ENCODE measurements around the gene DMRTB1. TPM values are rescaled to one million over a fixed set of nuclear protein-coding genes. Genes with fewer than 3 reads are reported as not detected.

The DMRTB1 gene
- total RNA-seq, 1 experiment from 2014 or later, result not detected

DNA sequence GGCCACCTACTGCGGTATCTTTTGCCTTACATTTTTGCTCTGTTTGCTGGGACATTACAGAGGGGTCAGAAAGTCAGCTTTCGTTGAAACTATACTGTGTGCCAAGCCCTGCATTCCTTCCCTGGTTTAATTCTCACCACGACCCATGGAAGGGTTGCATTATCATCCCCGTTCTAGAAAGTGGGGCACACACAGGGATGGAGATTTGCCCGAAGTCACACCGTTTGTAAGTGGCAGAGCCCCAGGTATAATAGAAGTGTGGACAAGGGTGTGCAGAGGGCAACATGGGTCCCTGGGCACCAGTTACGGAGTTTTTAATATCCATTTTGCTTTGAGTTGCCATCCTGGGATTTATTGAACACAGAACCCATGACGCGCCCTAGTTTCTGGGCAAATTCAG is 11.8 kb downstream of the DMRTB1 start:
- TF ChIP-seq, protein P1, sequence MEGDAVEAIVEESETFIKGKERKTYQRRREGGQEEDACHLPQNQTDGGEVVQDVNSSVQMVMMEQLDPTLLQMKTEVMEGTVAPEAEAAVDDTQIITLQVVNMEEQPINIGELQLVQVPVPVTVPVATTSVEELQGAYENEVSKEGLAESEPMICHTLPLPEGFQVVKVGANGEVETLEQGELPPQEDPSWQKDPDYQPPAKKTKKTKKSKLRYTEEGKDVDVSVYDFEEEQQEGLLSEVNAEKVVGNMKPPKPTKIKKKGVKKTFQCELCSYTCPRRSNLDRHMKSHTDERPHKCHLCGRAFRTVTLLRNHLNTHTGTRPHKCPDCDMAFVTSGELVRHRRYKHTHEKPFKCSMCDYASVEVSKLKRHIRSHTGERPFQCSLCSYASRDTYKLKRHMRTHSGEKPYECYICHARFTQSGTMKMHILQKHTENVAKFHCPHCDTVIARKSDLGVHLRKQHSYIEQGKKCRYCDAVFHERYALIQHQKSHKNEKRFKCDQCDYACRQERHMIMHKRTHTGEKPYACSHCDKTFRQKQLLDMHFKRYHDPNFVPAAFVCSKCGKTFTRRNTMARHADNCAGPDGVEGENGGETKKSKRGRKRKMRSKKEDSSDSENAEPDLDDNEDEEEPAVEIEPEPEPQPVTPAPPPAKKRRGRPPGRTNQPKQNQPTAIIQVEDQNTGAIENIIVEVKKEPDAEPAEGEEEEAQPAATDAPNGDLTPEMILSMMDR (IDR thresholded peaks at IDR 0.05; ENCODE audit: unreplicated experiment), result no peak
- intact Hi-C loops (cut with micrococcal nuclease; ENCODE audit: unreplicated experiment), result no loop called here
- Mint-ChIP-seq H3K27ac (ENCODE audit: unreplicated experiment) (no peak overlapping the region), H3K4me1 (ENCODE audit: low read depth, unreplicated experiment) (no peaks in the 10 kb centered on the region), H3K4me3 (ENCODE audit: low read depth, unreplicated experiment) (no peak overlapping the region), H3K36me3 (ENCODE audit: insufficient read depth, unreplicated experiment) (no peaks in the 10 kb centered on the region), H3K27me3 (ENCODE audit: unreplicated experiment) (peaks cover 45% of the 10 kb centered on the region), H3K9me3 (ENCODE audit: low read depth, unreplicated experiment) (no peaks in the 10 kb centered on the region)
- no peak for DNase-seq
- no TSS peak for BruUV-seq (replicated peaks)
- CTCF ChIA-PET, result interaction anchor here (0.6 kb wide), 1 partner anchor 153 kb away, joined by 3 read pairs; no protein-coding TSS in a partner anchor

DNA sequence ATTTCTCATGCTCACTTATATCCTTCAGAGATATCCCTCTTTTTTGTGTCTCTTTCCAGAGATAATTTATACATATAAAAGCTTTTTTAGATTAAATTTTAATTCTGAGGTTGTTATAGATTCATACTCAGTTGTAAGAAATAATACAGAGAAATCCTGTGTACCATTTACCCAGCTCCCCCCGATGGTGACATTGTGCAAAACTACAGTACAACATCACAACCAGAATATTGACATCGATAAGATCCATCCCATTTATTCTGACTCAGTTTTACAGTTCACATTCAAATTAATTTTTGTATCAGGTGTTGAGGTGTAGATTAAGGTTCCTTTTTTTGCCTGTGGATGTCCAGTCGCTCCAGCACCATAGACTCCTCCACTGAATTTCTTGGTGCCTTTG is 14.3 kb downstream of the DMRTB1 start:
- BruUV-seq (replicated peaks), result no TSS peak
- CTCF ChIA-PET, result interaction anchor here (0.7 to 0.9 kb wide), 2 partner anchors 8 to 472 kb away, joined by 4 to 7 read pairs; no protein-coding TSS in a partner anchor
- H3K4me3 Mint-ChIP-seq (ENCODE audit: low read depth, unreplicated experiment), result no peak overlapping the region
- TF ChIP-seq, protein P1 (IDR thresholded peaks at IDR 0.05; ENCODE audit: unreplicated experiment), result no peak
- no peaks in the 10 kb centered on the region for H3K4me1 Mint-ChIP-seq (ENCODE audit: low read depth, unreplicated experiment)
- no peaks in the 10 kb centered on the region for H3K36me3 Mint-ChIP-seq (ENCODE audit: insufficient read depth, unreplicated experiment)
- DNase-seq, result no peak
- H3K9me3 Mint-ChIP-seq (ENCODE audit: low read depth, unreplicated experiment), result no peaks in the 10 kb centered on the region
- H3K27ac Mint-ChIP-seq (ENCODE audit: unreplicated experiment), result no peak overlapping the region
- intact Hi-C loops (cut with micrococcal nuclease; ENCODE audit: unreplicated experiment), result no loop called here
- peaks cover 55% of the 10 kb centered on the region for H3K27me3 Mint-ChIP-seq (ENCODE audit: unreplicated experiment)

- Mint-ChIP-seq H3K4me3 (ENCODE audit: low read depth, unreplicated experiment) (no peak overlapping the region), H3K4me1 (ENCODE audit: low read depth, unreplicated experiment) (no peaks in the 10 kb centered on the region), H3K27me3 (ENCODE audit: unreplicated experiment) (peaks cover 69% of the 10 kb centered on the region), H3K36me3 (ENCODE audit: insufficient read depth, unreplicated experiment) (no peaks in the 10 kb centered on the region), H3K27ac (ENCODE audit: unreplicated experiment) (no peak overlapping the region), H3K9me3 (ENCODE audit: low read depth, unreplicated experiment) (no peaks in the 10 kb centered on the region)
- TF ChIP-seq, protein P1 (IDR thresholded peaks at IDR 0.05; ENCODE audit: unreplicated experiment), result no peak
- DNase-seq, result no peak
- CTCF ChIA-PET, result no interaction called here
- intact Hi-C loops (cut with micrococcal nuclease; ENCODE audit: unreplicated experiment), result no loop called here
- BruUV-seq (replicated peaks), result no TSS peak
These were observed 16.5 kb downstream of the DMRTB1 start for GRCh38 chr1:53475664-53476063.

- CTCF ChIA-PET, result no interaction called here
- BruUV-seq (replicated peaks), result no TSS peak
- H3K36me3 Mint-ChIP-seq (ENCODE audit: insufficient read depth, unreplicated experiment), result no peaks in the 10 kb centered on the region
- intact Hi-C loops (cut with micrococcal nuclease; ENCODE audit: unreplicated experiment), result no loop called here
- H3K4me1 Mint-ChIP-seq (ENCODE audit: low read depth, unreplicated experiment), result no peaks in the 10 kb centered on the region
- TF ChIP-seq, protein P1 (IDR thresholded peaks at IDR 0.05; ENCODE audit: unreplicated experiment), result no peak
- no peak overlapping the region for H3K4me3 Mint-ChIP-seq (ENCODE audit: low read depth, unreplicated experiment)
- H3K27me3 Mint-ChIP-seq (ENCODE audit: unreplicated experiment), result peaks cover 74% of the 10 kb centered on the region
- no peaks in the 10 kb centered on the region for H3K9me3 Mint-ChIP-seq (ENCODE audit: low read depth, unreplicated experiment)
- DNase-seq, result no peak
- no peak overlapping the region for H3K27ac Mint-ChIP-seq (ENCODE audit: unreplicated experiment)
These were observed 17.4 kb downstream of the DMRTB1 start for GRCh38 chr1:53476579-53476978.

Measured in Calu3 (cell line).